K562 (cell line): ENCODE results near the gene NDFIP1.

Experiments
- CBX2 ChIP-seq: fragments of 200-600 bp; sonication (generic); IDR thresholded peaks from one replicate; pipeline ENCODE4 v1.6.1; 2012; ENCODE audit warnings: mild to moderate bottlenecking, low read length, inconsistent platforms; ENCODE audit not compliant: insufficient read depth, poor library complexity, severe bottlenecking
- CC2D1A ChIP-seq: fragments of 450-650 bp; IDR thresholded peaks from 2 replicates; pipeline ENCODE4 v1.6.1; 2017; ENCODE audit warnings: mild to moderate bottlenecking
- ESRRA ChIP-seq: fragments of 450-650 bp; IDR thresholded peaks from 2 replicates; pipeline ENCODE4 v1.6.1; 2014; ENCODE audit warnings: low read depth, mild to moderate bottlenecking, moderate library complexity, borderline replicate concordance
- POLR2A ChIP-seq: fragments of 450-650 bp; conservative IDR thresholded peaks from 2 replicates; pipeline ENCODE4 v1.6.1; 2016
- POLR2AphosphoS5 ChIP-seq: IDR thresholded peaks from 2 replicates; pipeline ENCODE4 v1.6.1; 2011; ENCODE audit warnings: mild to moderate bottlenecking, low read depth, low read length, moderate library complexity; ENCODE audit not compliant: control insufficient read depth, insufficient read depth
- TF ChIP-seq, protein P1 (sequence below), 3 experiments: IDR thresholded peaks in 2 of 3; conservative IDR thresholded peaks in 1 of 3; 2 replicates each; pipeline ENCODE4 v1.5.1; 2011 to 2012; ENCODE audit warnings: low read length in 3 of 3, mild to moderate bottlenecking in 3 of 3, control low read depth in 2 of 3, improper control_type of control experiment in 1 of 3, inconsistent platforms in 1 of 3, low read depth in 1 of 3, mixed read lengths in 1 of 3, moderate library complexity in 1 of 3; ENCODE audit not compliant: insufficient read depth in 2 of 3
- TF ChIP-seq, protein P2 (sequence below): sonication (generic); formaldehyde crosslinking; IDR thresholded peaks from 2 replicates; pipeline ENCODE4 v1.9.0; 2022; ENCODE audit warnings: mild to moderate bottlenecking, missing genetic modification reagents
- TF ChIP-seq, protein P3 (sequence below), 2 experiments: fragments of 450-650 bp; formaldehyde crosslinking in 1 of 2; IDR thresholded peaks; 2 replicates each; pipeline versions ENCODE4 v1.4.0 to v1.6.1; 2014 to 2020; ENCODE audit warnings: mild to moderate bottlenecking in 2 of 2, borderline replicate concordance in 1 of 2, low read depth in 1 of 2

DNA sequence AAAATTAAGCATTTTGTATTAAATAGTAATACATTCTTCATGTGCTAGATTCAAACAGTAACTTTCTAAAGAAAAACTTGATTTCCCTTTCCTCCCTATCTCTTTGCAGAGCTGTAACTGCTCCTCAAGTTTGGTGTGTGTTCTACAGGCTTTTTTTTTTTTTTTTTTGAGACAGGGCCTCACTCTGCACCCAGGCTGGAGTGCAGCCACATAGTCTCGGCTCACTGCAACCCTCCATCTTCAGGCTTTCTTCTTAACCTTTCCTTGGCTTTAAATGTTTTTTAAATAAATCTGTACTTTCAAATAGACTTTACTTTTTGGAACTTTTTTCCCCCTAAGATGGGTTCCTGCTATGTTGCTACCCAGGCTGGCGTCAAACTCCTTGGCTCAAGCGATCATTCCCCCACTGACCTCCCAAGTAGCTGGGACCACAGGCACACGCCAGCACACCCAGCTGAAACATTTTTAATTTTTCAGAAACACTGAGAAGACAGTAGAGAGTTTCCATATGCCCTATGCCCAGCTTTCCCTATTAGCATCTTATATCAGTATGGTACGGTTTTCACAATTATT, 9.1 kb downstream of the NDFIP1 start:
- TF ChIP-seq ESRRA (no peak), POLR2AphosphoS5 (no peak), CBX2 (no peak), CC2D1A (no peak), POLR2A (no peak)
- TF ChIP-seq, protein P1, sequence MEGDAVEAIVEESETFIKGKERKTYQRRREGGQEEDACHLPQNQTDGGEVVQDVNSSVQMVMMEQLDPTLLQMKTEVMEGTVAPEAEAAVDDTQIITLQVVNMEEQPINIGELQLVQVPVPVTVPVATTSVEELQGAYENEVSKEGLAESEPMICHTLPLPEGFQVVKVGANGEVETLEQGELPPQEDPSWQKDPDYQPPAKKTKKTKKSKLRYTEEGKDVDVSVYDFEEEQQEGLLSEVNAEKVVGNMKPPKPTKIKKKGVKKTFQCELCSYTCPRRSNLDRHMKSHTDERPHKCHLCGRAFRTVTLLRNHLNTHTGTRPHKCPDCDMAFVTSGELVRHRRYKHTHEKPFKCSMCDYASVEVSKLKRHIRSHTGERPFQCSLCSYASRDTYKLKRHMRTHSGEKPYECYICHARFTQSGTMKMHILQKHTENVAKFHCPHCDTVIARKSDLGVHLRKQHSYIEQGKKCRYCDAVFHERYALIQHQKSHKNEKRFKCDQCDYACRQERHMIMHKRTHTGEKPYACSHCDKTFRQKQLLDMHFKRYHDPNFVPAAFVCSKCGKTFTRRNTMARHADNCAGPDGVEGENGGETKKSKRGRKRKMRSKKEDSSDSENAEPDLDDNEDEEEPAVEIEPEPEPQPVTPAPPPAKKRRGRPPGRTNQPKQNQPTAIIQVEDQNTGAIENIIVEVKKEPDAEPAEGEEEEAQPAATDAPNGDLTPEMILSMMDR (IDR thresholded peaks at IDR 0.05 in 2 of 3, conservative IDR thresholded peaks at IDR 0.05 in 1 of 3; ENCODE audit: insufficient read depth in 2 of 3, low read depth in 1 of 3, low read length in 3 of 3) = no peak
- TF ChIP-seq, protein P2, sequence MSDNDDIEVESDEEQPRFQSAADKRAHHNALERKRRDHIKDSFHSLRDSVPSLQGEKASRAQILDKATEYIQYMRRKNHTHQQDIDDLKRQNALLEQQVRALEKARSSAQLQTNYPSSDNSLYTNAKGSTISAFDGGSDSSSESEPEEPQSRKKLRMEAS (CRISPR knock-in tag) = no peak
- TF ChIP-seq, protein P3, sequence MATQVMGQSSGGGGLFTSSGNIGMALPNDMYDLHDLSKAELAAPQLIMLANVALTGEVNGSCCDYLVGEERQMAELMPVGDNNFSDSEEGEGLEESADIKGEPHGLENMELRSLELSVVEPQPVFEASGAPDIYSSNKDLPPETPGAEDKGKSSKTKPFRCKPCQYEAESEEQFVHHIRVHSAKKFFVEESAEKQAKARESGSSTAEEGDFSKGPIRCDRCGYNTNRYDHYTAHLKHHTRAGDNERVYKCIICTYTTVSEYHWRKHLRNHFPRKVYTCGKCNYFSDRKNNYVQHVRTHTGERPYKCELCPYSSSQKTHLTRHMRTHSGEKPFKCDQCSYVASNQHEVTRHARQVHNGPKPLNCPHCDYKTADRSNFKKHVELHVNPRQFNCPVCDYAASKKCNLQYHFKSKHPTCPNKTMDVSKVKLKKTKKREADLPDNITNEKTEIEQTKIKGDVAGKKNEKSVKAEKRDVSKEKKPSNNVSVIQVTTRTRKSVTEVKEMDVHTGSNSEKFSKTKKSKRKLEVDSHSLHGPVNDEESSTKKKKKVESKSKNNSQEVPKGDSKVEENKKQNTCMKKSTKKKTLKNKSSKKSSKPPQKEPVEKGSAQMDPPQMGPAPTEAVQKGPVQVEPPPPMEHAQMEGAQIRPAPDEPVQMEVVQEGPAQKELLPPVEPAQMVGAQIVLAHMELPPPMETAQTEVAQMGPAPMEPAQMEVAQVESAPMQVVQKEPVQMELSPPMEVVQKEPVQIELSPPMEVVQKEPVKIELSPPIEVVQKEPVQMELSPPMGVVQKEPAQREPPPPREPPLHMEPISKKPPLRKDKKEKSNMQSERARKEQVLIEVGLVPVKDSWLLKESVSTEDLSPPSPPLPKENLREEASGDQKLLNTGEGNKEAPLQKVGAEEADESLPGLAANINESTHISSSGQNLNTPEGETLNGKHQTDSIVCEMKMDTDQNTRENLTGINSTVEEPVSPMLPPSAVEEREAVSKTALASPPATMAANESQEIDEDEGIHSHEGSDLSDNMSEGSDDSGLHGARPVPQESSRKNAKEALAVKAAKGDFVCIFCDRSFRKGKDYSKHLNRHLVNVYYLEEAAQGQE (IDR thresholded peaks at IDR 0.05; ENCODE audit: borderline replicate concordance) = no peak
- TF ChIP-seq, protein P3 (CRISPR knock-in tag; IDR thresholded peaks at IDR 0.05; ENCODE audit: low read depth) = no peak
